Neutrophil (primary cell): ENCODE measurements around the gene FLYWCH1.

Experiments
- H3K27ac ChIP-seq: fragments of 200-600 bp; sonication (generic); 2 replicates; pipeline ENCODE4 v1.5.1; 2016; ENCODE audit warnings: mild to moderate bottlenecking, moderate library complexity
- H3K27me3 ChIP-seq: fragments of 200-600 bp; sonication (generic); 2 replicates; pipeline ENCODE4 v1.6.0; 2016; ENCODE audit warnings: mild to moderate bottlenecking
- H3K36me3 ChIP-seq: fragments of 200-600 bp; sonication (generic); 2 replicates; pipeline ENCODE4 v1.5.1; 2017
- H3K4me1 ChIP-seq, 2 experiments: fragments of 200-600 bp in 1 of 2; sonication (generic) in 1 of 2; 1 replicate in 1 of 2; 2 replicates in 1 of 2; pipeline versions ENCODE4 v1.5.1 to v1.6.1; 2013 to 2016; ENCODE audit warnings: low read depth in 1 of 2, low read length in 1 of 2, mild to moderate bottlenecking in 1 of 2, moderate library complexity in 1 of 2; ENCODE audit not compliant: control insufficient read depth in 1 of 2, insufficient read depth in 1 of 2
- H3K4me3 ChIP-seq, 2 experiments: fragments of 200-600 bp in 1 of 2; sonication (generic) in 1 of 2; 1 replicate in 1 of 2; 2 replicates in 1 of 2; pipeline ENCODE4 v1.5.1; 2013 to 2016; ENCODE audit warnings: low read depth in 1 of 2, low read length in 1 of 2, mild to moderate bottlenecking in 1 of 2, moderate library complexity in 1 of 2
- H3K9me3 ChIP-seq: fragments of 200-600 bp; sonication (generic); 2 replicates; pipeline ENCODE4 v1.5.1; 2016
- TF ChIP-seq, protein P1 (sequence below): fragments of 200-600 bp; sonication (generic); IDR thresholded peaks from 2 replicates; pipeline ENCODE4 v1.5.1; 2016; ENCODE audit warnings: antibody characterized with exemption

Gene FLYWCH1

DNA sequence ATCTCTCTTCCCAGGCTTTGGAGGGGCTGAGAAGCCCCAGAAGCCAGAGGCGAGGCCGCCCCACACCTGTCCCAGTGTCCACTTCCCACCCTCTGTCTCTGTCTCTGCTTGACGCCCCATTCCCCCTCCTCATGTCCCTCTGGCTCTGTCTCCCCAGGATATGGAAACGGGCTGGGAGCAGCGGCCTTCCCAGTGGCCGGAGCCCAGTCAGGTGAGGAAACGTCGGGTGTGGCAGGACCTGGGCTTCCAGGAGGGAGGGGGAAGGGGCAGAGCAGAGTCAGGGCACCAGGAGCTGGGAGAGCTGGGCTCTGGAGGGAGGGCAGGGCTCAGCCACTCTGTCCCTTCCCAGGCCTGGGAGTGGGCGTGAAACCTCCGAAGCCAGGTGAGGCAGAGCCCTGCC is 79.2 kb downstream of the FLYWCH1 start:
- H3K9me3 ChIP-seq: no peaks in the 10 kb centered on the region

DNA sequence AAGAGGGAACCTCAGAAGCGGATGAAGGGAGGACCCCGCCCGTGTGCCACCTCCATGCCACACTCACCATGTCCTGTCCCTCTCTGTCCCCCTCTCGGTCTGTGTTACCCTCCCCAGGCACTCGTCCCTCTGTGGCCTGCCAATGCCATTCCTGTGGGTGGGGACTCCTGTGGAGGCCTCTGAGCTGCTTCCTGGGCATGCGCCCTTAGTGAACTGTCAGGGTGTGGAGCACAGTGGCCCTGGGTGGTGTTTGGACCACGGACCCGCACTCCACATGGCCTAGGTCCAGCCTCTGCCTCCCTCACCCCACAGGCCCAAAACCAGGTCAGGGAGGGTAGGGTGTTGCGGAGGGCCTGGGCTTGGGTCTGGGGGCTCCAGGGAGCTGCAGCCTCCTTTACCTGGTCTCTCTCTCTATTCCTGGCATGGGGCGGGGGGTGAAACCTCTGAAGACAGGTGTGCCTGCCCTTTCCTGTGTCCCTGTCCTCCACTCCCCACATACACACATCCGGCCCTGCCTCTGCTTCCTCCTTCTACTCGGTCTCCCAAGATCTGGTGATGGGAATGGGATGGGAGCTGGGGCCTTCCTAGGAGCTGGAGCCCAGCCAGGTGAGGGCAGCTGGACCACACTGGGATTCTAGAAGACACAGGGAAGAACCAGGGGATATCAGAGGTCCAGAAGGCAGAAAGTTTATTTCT is 80.0 kb downstream of the FLYWCH1 start:
- TF ChIP-seq, protein P1, sequence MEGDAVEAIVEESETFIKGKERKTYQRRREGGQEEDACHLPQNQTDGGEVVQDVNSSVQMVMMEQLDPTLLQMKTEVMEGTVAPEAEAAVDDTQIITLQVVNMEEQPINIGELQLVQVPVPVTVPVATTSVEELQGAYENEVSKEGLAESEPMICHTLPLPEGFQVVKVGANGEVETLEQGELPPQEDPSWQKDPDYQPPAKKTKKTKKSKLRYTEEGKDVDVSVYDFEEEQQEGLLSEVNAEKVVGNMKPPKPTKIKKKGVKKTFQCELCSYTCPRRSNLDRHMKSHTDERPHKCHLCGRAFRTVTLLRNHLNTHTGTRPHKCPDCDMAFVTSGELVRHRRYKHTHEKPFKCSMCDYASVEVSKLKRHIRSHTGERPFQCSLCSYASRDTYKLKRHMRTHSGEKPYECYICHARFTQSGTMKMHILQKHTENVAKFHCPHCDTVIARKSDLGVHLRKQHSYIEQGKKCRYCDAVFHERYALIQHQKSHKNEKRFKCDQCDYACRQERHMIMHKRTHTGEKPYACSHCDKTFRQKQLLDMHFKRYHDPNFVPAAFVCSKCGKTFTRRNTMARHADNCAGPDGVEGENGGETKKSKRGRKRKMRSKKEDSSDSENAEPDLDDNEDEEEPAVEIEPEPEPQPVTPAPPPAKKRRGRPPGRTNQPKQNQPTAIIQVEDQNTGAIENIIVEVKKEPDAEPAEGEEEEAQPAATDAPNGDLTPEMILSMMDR: no peak
- no peak overlapping the region for H3K4me3 ChIP-seq

More for the DNA sequence above, 79.2 kb downstream of the FLYWCH1 start:
- Histone ChIP-seq H3K4me3 (no peak overlapping the region), H3K4me1 (no peaks in the 10 kb centered on the region), H3K36me3 (no peaks in the 10 kb centered on the region), H3K27me3 (peaks cover 13% of the 10 kb centered on the region), H3K27ac (no peak overlapping the region)
- TF ChIP-seq, protein P1: no peak

DNA sequence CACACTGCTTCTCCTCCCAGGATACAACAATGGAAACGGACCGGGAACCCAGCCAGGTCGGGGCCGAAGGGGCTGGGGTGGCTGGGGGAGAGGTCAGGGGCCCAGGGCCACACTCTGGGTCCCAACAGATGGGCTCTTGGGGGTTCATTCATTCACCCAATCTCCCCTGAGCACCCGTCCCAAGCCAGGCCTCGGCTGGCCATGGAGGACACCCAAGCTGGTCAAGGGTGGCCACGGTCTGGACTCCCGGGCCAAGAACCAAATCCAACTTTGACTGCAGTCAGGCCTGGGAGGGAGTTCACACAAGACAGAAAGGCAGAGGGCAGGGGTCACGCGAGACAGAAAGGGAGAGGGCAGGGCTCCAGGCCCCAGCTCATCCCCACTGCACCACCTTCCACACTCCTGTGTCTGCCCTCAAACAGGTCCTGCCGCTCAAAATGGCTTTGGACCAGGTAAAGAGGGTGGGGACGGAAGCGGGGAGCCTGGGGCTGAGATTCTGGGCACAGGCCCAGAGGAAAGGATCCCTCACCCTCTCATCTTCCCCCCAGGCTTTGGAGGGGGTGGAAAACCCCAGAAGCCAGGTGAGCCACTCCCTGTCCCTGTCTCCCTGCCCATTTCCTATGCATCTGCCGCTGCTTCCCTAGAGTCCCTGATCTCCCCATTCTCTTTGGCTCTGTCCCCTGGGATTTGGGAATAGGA is 80.8 kb downstream of the FLYWCH1 start:
- no peak overlapping the region for H3K27ac ChIP-seq
- no peaks in the 10 kb centered on the region for H3K9me3 ChIP-seq
- H3K36me3 ChIP-seq: no peaks in the 10 kb centered on the region
- H3K4me3 ChIP-seq: no peak overlapping the region
- no peaks in the 10 kb centered on the region for H3K4me1 ChIP-seq
- H3K27me3 ChIP-seq: peaks cover 13% of the 10 kb centered on the region
- TF ChIP-seq, protein P1: no peak

More for the DNA sequence above, 80.0 kb downstream of the FLYWCH1 start:
- Histone ChIP-seq H3K27me3 (peaks cover 13% of the 10 kb centered on the region), H3K27ac (no peak overlapping the region), H3K36me3 (no peaks in the 10 kb centered on the region), H3K9me3 (no peaks in the 10 kb centered on the region), H3K4me1 (no peaks in the 10 kb centered on the region)

DNA sequence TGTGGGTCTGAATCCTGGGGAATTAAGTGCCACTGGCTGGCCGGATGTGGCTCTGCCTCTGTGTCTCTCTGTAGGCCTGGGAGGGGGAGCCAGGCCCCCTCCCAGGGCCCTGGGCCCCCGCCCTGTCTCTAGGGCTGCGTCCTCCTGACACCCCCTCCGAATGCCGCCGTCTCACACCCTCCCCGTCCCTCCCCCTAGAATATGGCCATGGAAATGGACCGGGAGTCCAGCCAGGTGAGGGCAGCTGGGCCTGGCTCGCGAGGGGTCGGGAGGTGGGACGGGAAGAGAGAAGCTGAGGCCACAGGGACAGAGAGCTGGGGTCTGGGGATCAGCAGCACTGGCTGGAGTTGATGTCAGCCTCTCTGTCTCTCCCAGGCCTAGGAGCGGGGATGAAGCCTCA is 84.6 kb downstream of the FLYWCH1 start:
- H3K27ac ChIP-seq: no peak overlapping the region

GRCh38 chr16:2999929-3000328 is 88.2 kb downstream of the FLYWCH1 start:
- TF ChIP-seq, protein P1: no peak
- H3K27ac ChIP-seq: no peak overlapping the region
- H3K4me1 ChIP-seq: peaks cover 5 to 8% of the 10 kb centered on the region in 2 experiments
- H3K4me3 ChIP-seq: no peak overlapping the region
- H3K9me3 ChIP-seq: no peaks in the 10 kb centered on the region
- peaks cover 31% of the 10 kb centered on the region for H3K36me3 ChIP-seq
- H3K27me3 ChIP-seq: no peaks in the 10 kb centered on the region

More for the DNA sequence above, 84.6 kb downstream of the FLYWCH1 start:
- H3K4me3 ChIP-seq: no peak overlapping the region
- H3K27me3 ChIP-seq: no peaks in the 10 kb centered on the region
- H3K9me3 ChIP-seq: no peaks in the 10 kb centered on the region
- H3K4me1 ChIP-seq: no peaks in the 10 kb centered on the region
- TF ChIP-seq, protein P1: no peak
- peaks cover 19% of the 10 kb centered on the region for H3K36me3 ChIP-seq
